ENCODE data around the gene SLC41A2.

DNA sequence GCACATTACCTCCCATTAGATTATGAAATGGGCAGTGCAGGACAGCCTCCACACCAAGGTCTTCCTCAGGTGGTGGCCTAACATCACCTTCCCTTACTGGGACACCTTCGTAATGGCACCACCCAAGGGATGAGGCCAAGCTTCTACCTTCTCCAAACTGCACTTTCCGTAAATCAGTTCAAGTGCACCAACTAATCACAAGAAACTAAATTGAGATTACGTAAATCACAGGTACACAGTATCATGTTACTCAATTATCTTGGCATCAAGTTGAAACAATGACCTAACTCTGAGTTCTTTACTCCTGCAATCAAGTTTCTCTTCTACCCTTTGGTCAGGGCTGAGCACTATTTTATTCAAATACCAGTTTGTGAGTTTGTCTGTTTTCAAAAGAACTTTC is 13.8 kb downstream of the SLC41A2 start:
- TF ChIP-seq, protein P1, sequence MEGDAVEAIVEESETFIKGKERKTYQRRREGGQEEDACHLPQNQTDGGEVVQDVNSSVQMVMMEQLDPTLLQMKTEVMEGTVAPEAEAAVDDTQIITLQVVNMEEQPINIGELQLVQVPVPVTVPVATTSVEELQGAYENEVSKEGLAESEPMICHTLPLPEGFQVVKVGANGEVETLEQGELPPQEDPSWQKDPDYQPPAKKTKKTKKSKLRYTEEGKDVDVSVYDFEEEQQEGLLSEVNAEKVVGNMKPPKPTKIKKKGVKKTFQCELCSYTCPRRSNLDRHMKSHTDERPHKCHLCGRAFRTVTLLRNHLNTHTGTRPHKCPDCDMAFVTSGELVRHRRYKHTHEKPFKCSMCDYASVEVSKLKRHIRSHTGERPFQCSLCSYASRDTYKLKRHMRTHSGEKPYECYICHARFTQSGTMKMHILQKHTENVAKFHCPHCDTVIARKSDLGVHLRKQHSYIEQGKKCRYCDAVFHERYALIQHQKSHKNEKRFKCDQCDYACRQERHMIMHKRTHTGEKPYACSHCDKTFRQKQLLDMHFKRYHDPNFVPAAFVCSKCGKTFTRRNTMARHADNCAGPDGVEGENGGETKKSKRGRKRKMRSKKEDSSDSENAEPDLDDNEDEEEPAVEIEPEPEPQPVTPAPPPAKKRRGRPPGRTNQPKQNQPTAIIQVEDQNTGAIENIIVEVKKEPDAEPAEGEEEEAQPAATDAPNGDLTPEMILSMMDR (IDR thresholded peaks at IDR 0.05; ENCODE audit: low read depth, low read length, poor library complexity, severe bottlenecking), result no peak
- TF ChIP-seq EZH2phosphoT487 (IDR thresholded peaks at IDR 0.05; ENCODE audit: borderline replicate concordance, low read length), result no peak
